HFFc6 (cell line): ENCODE data around the gene RELN. TPM values are rescaled to one million over a fixed set of nuclear protein-coding genes. Genes with fewer than 3 reads are reported as not detected.

Experiments
- DNase-seq: peaks from one replicate; pipeline ENCODE4 v3.0.0-alpha.2; 2018
- H3K27ac Mint-ChIP-seq: 2 replicates; pipeline ENCODE4 v1.8.0; 2020; ENCODE audit warnings: mild to moderate bottlenecking, mixed read lengths
- H3K27me3 Mint-ChIP-seq: 2 replicates; pipeline ENCODE4 v1.8.0; 2021; ENCODE audit warnings: mild to moderate bottlenecking, moderate library complexity, mixed read lengths; ENCODE audit not compliant: insufficient read depth
- H3K36me3 Mint-ChIP-seq: 2 replicates; pipeline ENCODE4 v1.8.0; 2021; ENCODE audit warnings: low read depth, mixed read lengths
- H3K4me1 Mint-ChIP-seq: 2 replicates; pipeline ENCODE4 v1.8.0; 2020; ENCODE audit warnings: low read depth, mixed read lengths
- H3K4me3 Mint-ChIP-seq: 2 replicates; pipeline ENCODE4 v1.8.0; 2020; ENCODE audit warnings: mild to moderate bottlenecking, moderate library complexity, mixed read lengths
- H3K9me3 Mint-ChIP-seq: 2 replicates; pipeline ENCODE4 v1.8.0; 2020; ENCODE audit warnings: mild to moderate bottlenecking, mixed read lengths
- CTCF ChIP-seq: fragments of 200-600 bp; sonication (generic); IDR thresholded peaks from 2 replicates; pipeline ENCODE4 v1.5.0; 2021; ENCODE audit warnings: antibody characterized with exemption, mild to moderate bottlenecking
- total RNA-seq, 6 experiments: library from RNA; stranded (reverse); fragmentation: NEBNext Ultra II Directional; extraction: Animal tissue kit (Norgen Biotek cat#: 25700); gene quantifications; 2 replicates in 1 of 6; 3 replicates in 5 of 6; pipeline ENCODE4 v1.2.3, GENCODE V29; 2021

The RELN gene
- total RNA-seq, 6 experiments from 2014 or later, result 0.02 to 0.24 (median 0.03) TPM

- Mint-ChIP-seq H3K9me3 (no peaks in the 10 kb centered on the region), H3K27ac (no peak overlapping the region), H3K4me1 (no peaks in the 10 kb centered on the region), H3K36me3 (no peaks in the 10 kb centered on the region), H3K27me3 (no peaks in the 10 kb centered on the region), H3K4me3 (no peak overlapping the region)
- no peak for DNase-seq
- no peak for TF ChIP-seq CTCF
Measured at GRCh38 chr7:103551016-103551415, 438.4 kb downstream of the RELN start.

- TF ChIP-seq CTCF, result no peak
- no peak for DNase-seq
- H3K27me3 Mint-ChIP-seq, result peaks cover 3% of the 10 kb centered on the region; the same call in 1 of the 2 replicates
- H3K4me1 Mint-ChIP-seq, result no peaks in the 10 kb centered on the region
- H3K4me3 Mint-ChIP-seq, result no peak overlapping the region
- H3K9me3 Mint-ChIP-seq, result no peaks in the 10 kb centered on the region
- no peaks in the 10 kb centered on the region for H3K36me3 Mint-ChIP-seq
- H3K27ac Mint-ChIP-seq, result no peak overlapping the region
Measured at GRCh38 chr7:103549786-103550185, 439.7 kb downstream of the RELN start.

GRCh38 chr7:103547451-103548284 is 441.8 kb downstream of the RELN start:
- H3K4me1 Mint-ChIP-seq, result no peaks in the 10 kb centered on the region
- H3K27me3 Mint-ChIP-seq, result peaks cover 3% of the 10 kb centered on the region; the same call in 1 of the 2 replicates
- DNase-seq, result no peak
- no peaks in the 10 kb centered on the region for H3K36me3 Mint-ChIP-seq
- no peak overlapping the region for H3K27ac Mint-ChIP-seq
- H3K4me3 Mint-ChIP-seq, result no peak overlapping the region
- H3K9me3 Mint-ChIP-seq, result no peaks in the 10 kb centered on the region
- no peak for TF ChIP-seq CTCF

- peaks cover 3% of the 10 kb centered on the region; the same call in 1 of the 2 replicates for H3K27me3 Mint-ChIP-seq
- no peaks in the 10 kb centered on the region for H3K4me1 Mint-ChIP-seq
- H3K36me3 Mint-ChIP-seq, result no peaks in the 10 kb centered on the region
- no peak for DNase-seq
- H3K4me3 Mint-ChIP-seq, result no peak overlapping the region
- H3K27ac Mint-ChIP-seq, result no peak overlapping the region
- H3K9me3 Mint-ChIP-seq, result no peaks in the 10 kb centered on the region
- TF ChIP-seq CTCF, result no peak
Measured at GRCh38 chr7:103542470-103542869, 447.0 kb downstream of the RELN start.

GRCh38 chr7:103541947-103542346 is 447.5 kb downstream of the RELN start:
- DNase-seq, result no peak
- H3K9me3 Mint-ChIP-seq, result no peaks in the 10 kb centered on the region
- TF ChIP-seq CTCF, result no peak
- H3K4me1 Mint-ChIP-seq, result no peaks in the 10 kb centered on the region
- peaks cover 3% of the 10 kb centered on the region for H3K27me3 Mint-ChIP-seq
- H3K36me3 Mint-ChIP-seq, result no peaks in the 10 kb centered on the region
- H3K27ac Mint-ChIP-seq, result no peak overlapping the region
- no peak overlapping the region for H3K4me3 Mint-ChIP-seq
